DOHH2 (cell line): ENCODE measurements around the gene ADNP2.

ENCODE experiments used
- CTCF ChIP-seq: fragments of 200-600 bp; sonication (generic); IDR thresholded peaks from one replicate; pipeline ENCODE4 v1.5.1; 2014; ENCODE audit warnings: antibody characterized with exemption, mild to moderate bottlenecking, low read depth, low read length; ENCODE audit not compliant: poor library complexity, severe bottlenecking
- EZH2phosphoT487 ChIP-seq: fragments of 200-600 bp; sonication (generic); IDR thresholded peaks from 2 replicates; pipeline ENCODE4 v1.6.1; 2017; ENCODE audit warnings: borderline replicate concordance, mild to moderate bottlenecking, antibody characterized with exemption, low read length, moderate library complexity, mixed read lengths

GRCh38 chr18:80088036-80088435 is 21.0 kb upstream of the ADNP2 start:
- TF ChIP-seq CTCF (no peak), EZH2phosphoT487 (no peak)
